Loucy (cell line): Measurements from ENCODE around the gene RELA.

Experiments used
- EZH2phosphoT487 ChIP-seq: fragments of 200-600 bp; IDR thresholded peaks from 2 replicates; pipeline ENCODE4 v1.6.1; 2018; ENCODE audit warnings: antibody characterized with exemption, mild to moderate bottlenecking, moderate library complexity, borderline replicate concordance
- TF ChIP-seq, protein P1 (sequence below): fragments of 200-600 bp; sonication (generic); conservative IDR thresholded peaks from 2 replicates; pipeline ENCODE4 v1.5.1; 2014; ENCODE audit warnings: mild to moderate bottlenecking, antibody characterized with exemption, low read length

DNA sequence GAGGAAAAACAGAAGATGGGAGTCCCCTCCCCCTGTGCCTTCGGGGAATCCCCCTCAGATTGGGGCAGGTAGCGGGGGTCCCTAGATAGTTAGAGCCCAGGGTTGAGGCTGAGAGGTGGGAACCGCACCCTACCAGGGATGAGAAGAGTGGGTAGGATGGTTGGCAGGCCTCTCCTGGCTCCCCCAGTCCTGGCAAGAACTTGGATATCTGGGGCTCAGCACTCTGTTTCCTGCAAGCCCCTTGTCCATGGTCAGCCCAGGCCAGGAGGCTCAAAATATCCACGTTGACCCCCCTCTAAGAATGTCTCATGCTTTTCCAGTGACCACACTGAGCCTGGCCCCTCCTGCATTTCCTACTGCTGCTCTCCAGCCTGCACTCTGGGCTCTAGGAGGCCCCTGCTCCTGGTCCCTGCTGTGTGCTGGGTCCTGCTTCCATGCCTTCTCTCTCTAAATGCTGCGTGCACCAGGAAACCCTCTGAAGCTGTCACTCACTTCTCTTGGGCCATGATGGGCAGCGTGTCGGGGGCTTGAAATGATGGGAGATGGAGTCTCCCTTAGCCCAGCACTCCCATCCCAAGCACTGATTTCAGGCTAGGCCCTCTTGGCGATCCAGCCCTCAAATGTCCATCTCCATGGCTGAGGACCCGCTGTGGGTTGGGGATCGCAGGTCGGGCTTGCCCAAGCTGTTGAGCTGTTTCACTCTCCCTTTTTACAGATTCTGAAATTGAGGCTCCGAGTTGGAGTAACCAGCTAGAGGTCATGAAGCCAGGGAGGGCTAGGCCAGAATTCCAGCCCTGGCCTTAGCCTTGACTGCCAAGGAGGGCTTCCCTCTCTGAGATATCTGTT lies 50.7 kb downstream of the RELA start:
- no peak for TF ChIP-seq EZH2phosphoT487
- TF ChIP-seq, protein P1, sequence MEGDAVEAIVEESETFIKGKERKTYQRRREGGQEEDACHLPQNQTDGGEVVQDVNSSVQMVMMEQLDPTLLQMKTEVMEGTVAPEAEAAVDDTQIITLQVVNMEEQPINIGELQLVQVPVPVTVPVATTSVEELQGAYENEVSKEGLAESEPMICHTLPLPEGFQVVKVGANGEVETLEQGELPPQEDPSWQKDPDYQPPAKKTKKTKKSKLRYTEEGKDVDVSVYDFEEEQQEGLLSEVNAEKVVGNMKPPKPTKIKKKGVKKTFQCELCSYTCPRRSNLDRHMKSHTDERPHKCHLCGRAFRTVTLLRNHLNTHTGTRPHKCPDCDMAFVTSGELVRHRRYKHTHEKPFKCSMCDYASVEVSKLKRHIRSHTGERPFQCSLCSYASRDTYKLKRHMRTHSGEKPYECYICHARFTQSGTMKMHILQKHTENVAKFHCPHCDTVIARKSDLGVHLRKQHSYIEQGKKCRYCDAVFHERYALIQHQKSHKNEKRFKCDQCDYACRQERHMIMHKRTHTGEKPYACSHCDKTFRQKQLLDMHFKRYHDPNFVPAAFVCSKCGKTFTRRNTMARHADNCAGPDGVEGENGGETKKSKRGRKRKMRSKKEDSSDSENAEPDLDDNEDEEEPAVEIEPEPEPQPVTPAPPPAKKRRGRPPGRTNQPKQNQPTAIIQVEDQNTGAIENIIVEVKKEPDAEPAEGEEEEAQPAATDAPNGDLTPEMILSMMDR: no peak
